Activated B cell treated with CpG ODN at 0.5 μM for 24 hours (primary cell): ENCODE data around the gene TSR3. TPM values are rescaled to one million over a fixed set of nuclear protein-coding genes. Genes with fewer than 3 reads are reported as not detected.

Experiments used
- ATAC-seq: fragments of 200-7000 bp; cut with Tn5 transposase; one replicate; pipeline ENCODE4 v1.10.0; 2021; ENCODE audit warnings: low read depth, mild to moderate bottlenecking, moderate library complexity
- CTCF ChIA-PET: fragments of 350-600 bp; sonication (Branson Sonifier 250); formaldehyde crosslinking; loops from one replicate; lab custom pipeline; 2021; ENCODE audit warnings: antibody characterized with exemption; lab: Charles Lee
- POLR2A ChIA-PET: fragments of 350-600 bp; sonication (Branson Sonifier 250); formaldehyde crosslinking; loops from one replicate; lab custom pipeline; 2021; ENCODE audit warnings: antibody characterized with exemption; lab: Charles Lee
- DNase-seq: peaks from one replicate; pipeline ENCODE4 v3.0.0; 2022
- H3K27ac Mint-ChIP-seq: one replicate; pipeline ENCODE4 v1.8.0; 2020; ENCODE audit warnings: mixed read lengths
- H3K27me3 Mint-ChIP-seq: one replicate; pipeline ENCODE4 v1.8.0; 2021; ENCODE audit warnings: mixed read lengths
- H3K36me3 Mint-ChIP-seq: one replicate; pipeline ENCODE4 v1.8.0; 2021; ENCODE audit warnings: low read depth, mixed read lengths
- H3K4me1 Mint-ChIP-seq: one replicate; pipeline ENCODE4 v1.8.0; 2021; ENCODE audit warnings: mixed read lengths
- H3K4me3 Mint-ChIP-seq: one replicate; pipeline ENCODE4 v1.8.0; 2020; ENCODE audit warnings: mild to moderate bottlenecking, mixed read lengths
- H3K9me3 Mint-ChIP-seq: one replicate; pipeline ENCODE4 v1.8.0; 2020; ENCODE audit warnings: mixed read lengths
- CTCF ChIP-seq: fragments of 200-600 bp; IDR thresholded peaks from one replicate; pipeline ENCODE4 v1.8.0; 2022; ENCODE audit warnings: antibody characterized with exemption, mild to moderate bottlenecking
- intact Hi-C: fragments of 100-400 bp; cut with micrococcal nuclease; formaldehyde crosslinking; loops from one replicate; pipeline ENCODE4 v1.15.1; 2024
- total RNA-seq: library from RNA; stranded (reverse); gene quantifications from 2 replicates; pipeline ENCODE4 v1.2.3, GENCODE V29; 2022

Gene TSR3
- total RNA-seq, 1 donor from 2014 or later: 45.3 TPM

GRCh38 chr16:1374418-1375297, 23.0 kb upstream of the TSR3 start:
- ChIA-PET CTCF (no interaction called here), POLR2A (no interaction called here)
- H3K27me3 Mint-ChIP-seq: no peaks in the 10 kb centered on the region
- H3K36me3 Mint-ChIP-seq: peaks cover 28% of the 10 kb centered on the region
- H3K4me3 Mint-ChIP-seq: no peak overlapping the region
- intact Hi-C loops: no loop called here
- peaks cover 9% of the 10 kb centered on the region for H3K4me1 Mint-ChIP-seq
- no peak for ATAC-seq
- TF ChIP-seq CTCF: no peak
- no peaks in the 10 kb centered on the region for H3K9me3 Mint-ChIP-seq
- no peak for DNase-seq
- H3K27ac Mint-ChIP-seq: no peak overlapping the region

- peaks cover 31% of the 10 kb centered on the region for H3K36me3 Mint-ChIP-seq
These were observed 20.7 kb upstream of the TSR3 start for GRCh38 chr16:1372292-1372950.

GRCh38 chr16:1371054-1371978, 19.6 kb upstream of the TSR3 start:
- H3K9me3 Mint-ChIP-seq: no peaks in the 10 kb centered on the region

More at GRCh38 chr16:1372292-1372950, 20.7 kb upstream of the TSR3 start:
- Mint-ChIP-seq H3K4me1 (no peaks in the 10 kb centered on the region), H3K9me3 (no peaks in the 10 kb centered on the region), H3K27me3 (no peaks in the 10 kb centered on the region), H3K4me3 (no peak overlapping the region), H3K27ac (no peak overlapping the region)
- POLR2A ChIA-PET: no interaction called here
- DNase-seq (no peak), ATAC-seq (no peak)
- CTCF ChIA-PET: no interaction called here
- intact Hi-C loops: no loop called here
- no peak for TF ChIP-seq CTCF

GRCh38 chr16:1367486-1368174, 16.0 kb upstream of the TSR3 start:
- Mint-ChIP-seq H3K27me3 (no peaks in the 10 kb centered on the region), H3K9me3 (no peaks in the 10 kb centered on the region), H3K4me1 (peaks cover 3% of the 10 kb centered on the region), H3K27ac (no peak overlapping the region), H3K4me3 (no peak overlapping the region), H3K36me3 (peaks cover 53% of the 10 kb centered on the region)
- POLR2A ChIA-PET: no interaction called here
- intact Hi-C loops: no loop called here
- CTCF ChIA-PET: no interaction called here
- TF ChIP-seq CTCF: no peak
- DNase-seq: no peak
- ATAC-seq: no peak

More at GRCh38 chr16:1371054-1371978, 19.6 kb upstream of the TSR3 start:
- ATAC-seq (no peak), DNase-seq (no peak)
- peaks cover 31% of the 10 kb centered on the region for H3K36me3 Mint-ChIP-seq
- H3K27me3 Mint-ChIP-seq: no peaks in the 10 kb centered on the region
- no peak for TF ChIP-seq CTCF
- ChIA-PET CTCF (no interaction called here), POLR2A (no interaction called here)
- no peaks in the 10 kb centered on the region for H3K4me1 Mint-ChIP-seq
- H3K27ac Mint-ChIP-seq: no peak overlapping the region
- intact Hi-C loops: no loop called here
- H3K4me3 Mint-ChIP-seq: no peak overlapping the region
